NB4 (cell line): Measurements from ENCODE around the gene DGKD.
A peak's percentile ranks its signal among the peaks of the same experiment; 100 is the strongest.

Source experiments
- DNase-seq: peaks from one replicate; pipeline ENCODE4 v3.0.0; 2010; ENCODE audit warnings: low read depth
- H3K4me3 ChIP-seq: one replicate; pipeline ENCODE4 v1.5.1; 2011; ENCODE audit warnings: mild to moderate bottlenecking, low read depth, low read length, moderate library complexity
- CTCF ChIP-seq: IDR thresholded peaks from one replicate; pipeline ENCODE4 v1.5.1; 2012; ENCODE audit warnings: low read depth, low read length
- MYC ChIP-seq: IDR thresholded peaks from 2 replicates; pipeline ENCODE4 v1.6.1; 2011; ENCODE audit warnings: low read depth, low read length
- POLR2A ChIP-seq: IDR thresholded peaks from 2 replicates; pipeline ENCODE4 v1.6.1; 2011; ENCODE audit warnings: mild to moderate bottlenecking; ENCODE audit not compliant: insufficient read length; ENCODE audit errors: extremely low read depth
- TF ChIP-seq, protein P1 (sequence below): IDR thresholded peaks from 2 replicates; pipeline ENCODE4 v1.6.1; 2011; ENCODE audit warnings: low read depth, low read length

DGKD gene

GRCh38 chr2:233400341-233400740 lies 46.0 kb downstream of the DGKD start:
- TF ChIP-seq CTCF (no peak), MYC (peak; percentile 47; the same call in 1 of the 2 replicates), POLR2A (peak; percentile 31)
- TF ChIP-seq, protein P1, sequence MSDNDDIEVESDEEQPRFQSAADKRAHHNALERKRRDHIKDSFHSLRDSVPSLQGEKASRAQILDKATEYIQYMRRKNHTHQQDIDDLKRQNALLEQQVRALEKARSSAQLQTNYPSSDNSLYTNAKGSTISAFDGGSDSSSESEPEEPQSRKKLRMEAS, result no peak
- peak; percentile 53 for DNase-seq
- no peak overlapping the region for H3K4me3 ChIP-seq

DNA sequence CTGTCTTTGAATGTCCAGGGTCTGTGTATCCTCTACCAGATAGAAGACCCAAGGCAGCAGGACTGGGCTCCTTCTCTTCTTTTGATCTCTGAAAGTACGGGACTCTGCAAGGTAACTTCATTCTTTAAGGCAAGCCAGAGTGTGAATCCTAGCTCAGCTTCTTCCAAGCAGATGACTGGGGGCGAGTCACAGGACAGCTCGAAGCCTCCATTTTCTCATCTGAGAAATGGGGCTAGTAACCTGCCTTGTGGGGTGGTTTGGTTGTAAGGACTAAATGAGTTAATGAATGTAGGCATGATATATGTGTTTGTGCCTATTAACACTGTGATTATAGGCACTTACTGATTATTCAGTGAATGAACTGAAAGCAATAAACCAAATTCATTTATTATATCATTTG lies 46.7 kb downstream of the DGKD start:
- DNase-seq, result no peak
- no peak overlapping the region for H3K4me3 ChIP-seq
- TF ChIP-seq MYC, result no peak
- TF ChIP-seq POLR2A, result no peak
- TF ChIP-seq CTCF, result no peak
- TF ChIP-seq, protein P1, result no peak

- DNase-seq, result no peak
- TF ChIP-seq POLR2A, result no peak
- TF ChIP-seq MYC, result no peak
- TF ChIP-seq CTCF, result no peak
- TF ChIP-seq, protein P1, result no peak
- H3K4me3 ChIP-seq, result no peak overlapping the region
These were observed 48.1 kb downstream of the DGKD start for GRCh38 chr2:233402346-233402745.

DNA sequence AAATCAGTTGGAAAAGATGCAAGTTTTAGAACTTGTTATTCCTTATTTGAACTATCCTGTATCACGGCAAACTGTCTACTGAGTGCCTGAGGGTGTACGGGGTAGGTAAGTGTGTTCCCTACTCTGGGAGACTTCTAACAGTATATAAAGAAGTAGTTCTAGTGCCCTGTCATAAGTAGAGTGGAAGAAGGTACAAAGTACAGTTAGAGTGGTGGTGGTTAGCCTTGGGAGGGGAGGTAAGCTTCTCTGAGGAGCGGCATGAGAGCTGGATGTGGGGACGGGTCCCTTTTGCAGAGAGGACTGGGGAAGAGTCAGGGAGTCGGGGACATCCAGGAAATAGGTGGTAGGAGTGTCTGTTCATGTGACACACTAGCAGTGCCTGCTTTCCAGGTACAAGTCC lies 48.5 kb downstream of the DGKD start:
- no peak for DNase-seq
- H3K4me3 ChIP-seq, result no peak overlapping the region
- no peak for TF ChIP-seq POLR2A
- no peak for TF ChIP-seq CTCF
- TF ChIP-seq, protein P1, result no peak
- TF ChIP-seq MYC, result no peak

GRCh38 chr2:233404222-233404621 lies 49.9 kb downstream of the DGKD start:
- DNase-seq, result peak; percentile 63
- TF ChIP-seq CTCF, result peak; percentile 81
- no peak for TF ChIP-seq MYC
- no peak overlapping the region for H3K4me3 ChIP-seq

DNA sequence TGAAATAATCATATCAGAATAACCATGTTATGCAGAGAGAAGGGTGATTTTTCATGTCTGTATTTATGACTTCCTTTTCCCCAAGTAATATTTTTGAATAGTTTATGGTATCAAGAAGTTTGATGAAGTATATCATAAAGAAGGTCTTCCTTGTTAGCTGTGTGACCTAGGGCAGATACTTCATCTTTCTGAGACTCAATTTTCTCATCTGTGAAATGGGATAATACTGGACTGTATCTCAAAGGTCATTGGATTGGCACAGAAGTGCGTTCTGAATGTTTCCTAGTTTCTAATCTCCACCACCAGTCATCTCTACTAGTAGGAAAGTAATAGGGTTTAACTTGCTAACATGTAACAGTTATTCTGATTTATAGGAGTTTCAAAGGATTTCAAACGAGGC lies 52.6 kb downstream of the DGKD start:
- no peak overlapping the region for H3K4me3 ChIP-seq
- TF ChIP-seq POLR2A (no peak), CTCF (no peak), MYC (no peak)
- TF ChIP-seq, protein P1, result no peak
- DNase-seq, result no peak
